H54 (cell line): ENCODE measurements around the gene BORCS8.
"Not testable (repeated sequence)": the region's sequence is repeated elsewhere in the genome, so short reads cannot be mapped to it uniquely, and the experiment has no call there.

Experiments used
- DNase-seq: peaks from one replicate; pipeline ENCODE4 v3.0.0; 2011; ENCODE audit warnings: low spot score, mixed read lengths; ENCODE audit not compliant: insufficient read length
- FAIRE-seq: peaks from 3 replicates; lab custom pipeline; 2011; peaks lifted over from hg19 to GRCh38; lab: Jason Lieb, UNC
- POLR2A ChIP-seq: IDR thresholded peaks from 2 replicates; pipeline ENCODE4 v1.6.1; 2011; ENCODE audit warnings: low read depth, mild to moderate bottlenecking, low read length

Gene BORCS8

GRCh38 chr19:19224150-19224851 lies 32.3 kb upstream of the BORCS8 start:
- DNase-seq = no peak
- FAIRE-seq = no peak
- no peak for TF ChIP-seq POLR2A

GRCh38 chr19:19223636-19224035 lies 31.7 kb upstream of the BORCS8 start:
- DNase-seq (no peak), FAIRE-seq (no peak)
- no peak for TF ChIP-seq POLR2A

- no peak for TF ChIP-seq POLR2A
- FAIRE-seq = no peak
Measured at GRCh38 chr19:19223060-19223459, 31.1 kb upstream of the BORCS8 start.

GRCh38 chr19:19221000-19221399 lies 29.0 kb upstream of the BORCS8 start:
- FAIRE-seq, DNase-seq: not testable (repeated sequence)

More at GRCh38 chr19:19223060-19223459, 31.1 kb upstream of the BORCS8 start:
- no peak for DNase-seq

GRCh38 chr19:19218911-19219310 lies 27.0 kb upstream of the BORCS8 start:
- TF ChIP-seq POLR2A = no peak
- FAIRE-seq = no peak

GRCh38 chr19:19217099-19217498 lies 25.1 kb upstream of the BORCS8 start:
- no peak for TF ChIP-seq POLR2A
- DNase-seq (no peak), FAIRE-seq (no peak)

More at GRCh38 chr19:19218911-19219310, 27.0 kb upstream of the BORCS8 start:
- no peak for DNase-seq

GRCh38 chr19:19215792-19216191 lies 23.8 kb upstream of the BORCS8 start:
- TF ChIP-seq POLR2A = no peak
- DNase-seq (no peak), FAIRE-seq (no peak)

- DNase-seq (no peak), FAIRE-seq (no peak)
- TF ChIP-seq POLR2A = no peak
Measured at GRCh38 chr19:19214892-19215291, 22.9 kb upstream of the BORCS8 start.

GRCh38 chr19:19214159-19214490 lies 22.2 kb upstream of the BORCS8 start:
- no peak for TF ChIP-seq POLR2A
- no peak for FAIRE-seq

GRCh38 chr19:19213426-19214158 lies 21.6 kb upstream of the BORCS8 start:
- FAIRE-seq = no peak
- TF ChIP-seq POLR2A = no peak

More at GRCh38 chr19:19214159-19214490, 22.2 kb upstream of the BORCS8 start:
- no peak for DNase-seq

GRCh38 chr19:19212916-19213315 lies 21.0 kb upstream of the BORCS8 start:
- no peak for FAIRE-seq
- no peak for TF ChIP-seq POLR2A

More at GRCh38 chr19:19213426-19214158, 21.6 kb upstream of the BORCS8 start:
- DNase-seq = no peak

GRCh38 chr19:19211499-19212420 lies 19.8 kb upstream of the BORCS8 start, which contains the start of gene NCAN:
Gene NCAN (plus strand): TSS chr19:19211958. CDS start chr19:19216954, 4,996 bp downstream.
- DNase-seq (no peak), FAIRE-seq (no peak)
- TF ChIP-seq POLR2A = no peak

More at GRCh38 chr19:19212916-19213315, 21.0 kb upstream of the BORCS8 start:
- no peak for DNase-seq

- DNase-seq = no peak
- no peak for FAIRE-seq
- TF ChIP-seq POLR2A = no peak
Measured at GRCh38 chr19:19209372-19209771, 17.4 kb upstream of the BORCS8 start.
